Measurements from ENCODE around the gene EPB42. TPM values are rescaled to one million over a fixed set of nuclear protein-coding genes. Genes with fewer than 3 reads are reported as not detected.

EPB42 gene
- total and polyA plus RNA-seq, 8 donors = 1.3 TPM; not detected in 7

DNA sequence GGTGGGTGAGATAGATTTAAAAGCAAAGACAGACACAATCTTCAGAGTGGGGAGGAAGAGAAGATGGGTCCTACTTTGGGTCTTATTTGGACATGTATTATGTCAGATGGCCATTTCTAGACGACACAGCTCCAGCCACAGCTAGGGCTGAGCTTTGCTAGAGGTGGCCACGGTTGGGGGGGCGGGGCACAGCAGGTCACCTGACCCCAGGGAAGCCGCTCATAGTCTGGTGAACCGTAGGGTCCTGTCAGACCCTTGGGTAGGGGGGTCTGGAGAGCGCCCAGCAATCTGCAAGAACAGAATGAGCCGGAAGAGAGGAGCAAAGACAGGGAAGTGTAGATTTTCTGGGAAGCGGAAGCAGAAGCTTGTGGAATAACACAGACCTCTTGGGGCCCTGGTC is 6.6 kb downstream of the EPB42 start:
- Histone ChIP-seq H3K4me3 (no peak overlapping the region), H3K27me3 (peaks cover 0 to 25% (median 2%) of the 10 kb centered on the region in 3 donors), H3K36me3 (no peaks in the 10 kb centered on the region), H3K27ac (no peak overlapping the region), H3K4me1 (no peaks in the 10 kb centered on the region), H3K9me3 (no peaks in the 10 kb centered on the region)
- intact Hi-C loops (cut with DNase I; ENCODE audit: low total_unique reads) = no loop called here
- no peak for DNase-seq
- WGBS, 5 donors = 68 to 74% (median 70%) methylated on average over 8 of the region's 8 CpGs
- TF ChIP-seq, protein P1, sequence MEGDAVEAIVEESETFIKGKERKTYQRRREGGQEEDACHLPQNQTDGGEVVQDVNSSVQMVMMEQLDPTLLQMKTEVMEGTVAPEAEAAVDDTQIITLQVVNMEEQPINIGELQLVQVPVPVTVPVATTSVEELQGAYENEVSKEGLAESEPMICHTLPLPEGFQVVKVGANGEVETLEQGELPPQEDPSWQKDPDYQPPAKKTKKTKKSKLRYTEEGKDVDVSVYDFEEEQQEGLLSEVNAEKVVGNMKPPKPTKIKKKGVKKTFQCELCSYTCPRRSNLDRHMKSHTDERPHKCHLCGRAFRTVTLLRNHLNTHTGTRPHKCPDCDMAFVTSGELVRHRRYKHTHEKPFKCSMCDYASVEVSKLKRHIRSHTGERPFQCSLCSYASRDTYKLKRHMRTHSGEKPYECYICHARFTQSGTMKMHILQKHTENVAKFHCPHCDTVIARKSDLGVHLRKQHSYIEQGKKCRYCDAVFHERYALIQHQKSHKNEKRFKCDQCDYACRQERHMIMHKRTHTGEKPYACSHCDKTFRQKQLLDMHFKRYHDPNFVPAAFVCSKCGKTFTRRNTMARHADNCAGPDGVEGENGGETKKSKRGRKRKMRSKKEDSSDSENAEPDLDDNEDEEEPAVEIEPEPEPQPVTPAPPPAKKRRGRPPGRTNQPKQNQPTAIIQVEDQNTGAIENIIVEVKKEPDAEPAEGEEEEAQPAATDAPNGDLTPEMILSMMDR (IDR thresholded peaks at IDR 0.05) = no peak
- TF ChIP-seq EP300 (IDR thresholded peaks at IDR 0.05) (no peak), POLR2A (IDR thresholded peaks at IDR 0.05) (no peak), POLR2AphosphoS5 (IDR thresholded peaks at IDR 0.05) (no peak)

DNA sequence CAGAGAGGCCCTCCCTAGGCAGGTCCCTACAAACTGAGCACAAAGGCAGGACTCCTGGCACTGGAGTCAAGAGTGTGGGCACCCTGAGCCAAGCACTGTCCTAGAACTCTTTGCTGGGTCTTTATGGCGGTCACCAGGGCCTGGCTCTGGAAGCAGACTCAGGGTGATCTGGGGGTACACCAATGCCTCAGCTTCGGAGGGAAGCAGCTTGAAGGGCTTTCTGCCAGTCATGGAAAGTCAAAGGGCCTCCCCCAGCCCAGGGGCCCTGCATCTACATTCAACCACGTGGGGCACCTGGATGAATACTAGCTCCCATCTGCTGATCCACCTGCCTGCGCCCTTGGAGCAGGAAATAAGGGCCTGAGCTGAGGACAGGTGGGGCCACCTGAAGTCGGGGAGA is 7.4 kb downstream of the EPB42 start:
- no peak for TF ChIP-seq POLR2A (IDR thresholded peaks at IDR 0.05)
- no peak for TF ChIP-seq EP300 (IDR thresholded peaks at IDR 0.05)
- TF ChIP-seq, protein P1 (IDR thresholded peaks at IDR 0.05) = no peak
- no peak for TF ChIP-seq POLR2AphosphoS5 (IDR thresholded peaks at IDR 0.05)
- intact Hi-C loops (cut with DNase I; ENCODE audit: low total_unique reads) = no loop called here

DNA sequence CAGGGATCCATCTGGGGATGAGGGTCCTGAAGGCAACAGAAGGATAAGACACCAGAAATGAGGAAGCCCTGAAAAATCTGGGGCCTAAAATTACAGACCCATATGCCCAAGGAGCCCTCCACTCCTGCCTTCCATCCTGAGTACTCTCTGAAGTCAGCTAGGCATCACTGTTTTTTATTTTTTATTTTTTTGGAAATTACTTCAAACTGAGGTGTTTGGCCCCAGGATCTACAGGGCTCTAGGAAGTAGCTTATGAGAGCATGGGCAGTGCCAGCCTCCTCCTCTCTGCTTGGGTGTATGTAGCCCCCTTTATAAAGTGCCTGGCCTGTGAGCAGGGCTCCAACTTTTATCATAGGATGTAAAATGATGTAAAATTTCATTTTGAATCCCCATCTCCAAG is 7.9 kb downstream of the EPB42 start:
- no peak for DNase-seq
- TF ChIP-seq POLR2A (IDR thresholded peaks at IDR 0.05) (no peak), POLR2AphosphoS5 (IDR thresholded peaks at IDR 0.05) (no peak), EP300 (IDR thresholded peaks at IDR 0.05) (no peak)
- TF ChIP-seq, protein P1 (IDR thresholded peaks at IDR 0.05) = no peak
- no peak overlapping the region for H3K27ac ChIP-seq
- H3K27me3 ChIP-seq = peaks cover 0 to 37% (median 11%) of the 10 kb centered on the region in 3 donors
- intact Hi-C loops (cut with DNase I; ENCODE audit: low total_unique reads) = no loop called here
- no peak overlapping the region for H3K4me3 ChIP-seq
- no peaks in the 10 kb centered on the region for H3K36me3 ChIP-seq
- H3K4me1 ChIP-seq = no peaks in the 10 kb centered on the region
- H3K9me3 ChIP-seq = no peaks in the 10 kb centered on the region

More for the DNA sequence above, 7.4 kb downstream of the EPB42 start:
- Histone ChIP-seq H3K4me1 (no peaks in the 10 kb centered on the region), H3K4me3 (no peak overlapping the region), H3K36me3 (no peaks in the 10 kb centered on the region), H3K27me3 (peaks cover 0 to 32% (median 6%) of the 10 kb centered on the region in 3 donors), H3K27ac (no peak overlapping the region), H3K9me3 (no peaks in the 10 kb centered on the region)
- WGBS, 5 donors = 76 to 90% (median 85%) methylated on average over 3 to 5 of the region's 5 CpGs
- no peak for DNase-seq

DNA sequence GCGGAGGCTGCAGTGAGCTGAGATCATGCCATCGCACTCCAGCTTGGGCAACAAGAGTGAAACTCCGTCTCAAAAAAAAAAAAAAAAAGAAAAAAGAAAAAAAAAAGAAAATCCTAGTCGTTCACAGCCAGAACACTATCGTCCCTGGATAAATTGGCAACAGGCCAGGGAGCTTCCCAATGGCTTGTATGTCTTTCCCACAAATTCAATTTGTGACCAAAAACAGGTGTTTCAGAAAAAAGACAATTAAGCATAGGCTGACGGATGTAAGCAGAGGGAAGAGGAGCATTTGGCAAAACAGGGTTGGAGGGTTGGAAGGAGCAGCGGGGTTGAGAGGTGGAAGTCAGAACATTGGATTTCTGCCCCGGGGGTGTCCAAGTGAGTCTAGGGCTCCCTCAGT is 8.5 kb downstream of the EPB42 start:
- DNase-seq = no peak
- 74 to 84% (median 78%) methylated on average over 7 to 8 of the region's 8 CpGs for WGBS, 5 donors

More for the DNA sequence above, 8.5 kb downstream of the EPB42 start:
- H3K27ac ChIP-seq = no peak overlapping the region
- H3K27me3 ChIP-seq = peaks cover 0 to 44% (median 12%) of the 10 kb centered on the region in 3 donors
- no peaks in the 10 kb centered on the region for H3K9me3 ChIP-seq
- H3K36me3 ChIP-seq = no peaks in the 10 kb centered on the region
- H3K4me1 ChIP-seq = no peaks in the 10 kb centered on the region
- intact Hi-C loops (cut with DNase I; ENCODE audit: low total_unique reads) = no loop called here
- TF ChIP-seq POLR2A (IDR thresholded peaks at IDR 0.05) (no peak), EP300 (IDR thresholded peaks at IDR 0.05) (no peak), POLR2AphosphoS5 (IDR thresholded peaks at IDR 0.05) (no peak)
- TF ChIP-seq, protein P1 (IDR thresholded peaks at IDR 0.05) = no peak
- H3K4me3 ChIP-seq = no peak overlapping the region

All from stomach (tissue), 9 donors.